Upper lobe of left lung (tissue), 6 donors: ENCODE results near the gene DIAPH2. TPM values are rescaled to one million over a fixed set of nuclear protein-coding genes. Genes with fewer than 3 reads are reported as not detected.

Experiments used
- ATAC-seq, 2 donors: fragments of 200-7000 bp; cut with Tn5 transposase; one replicate each; pipeline ENCODE4 v1.9.1; 2022; ENCODE audit warnings: mild to moderate bottlenecking in 2 of 2, moderate library complexity in 2 of 2; ENCODE audit not compliant: low FRiP score in 2 of 2
- DNase-seq, 2 donors: peaks; one replicate each; pipeline ENCODE4 v3.0.0-alpha.2; 2019 to 2020
- H3K27ac ChIP-seq, 4 donors: fragments of 200-600 bp; sonication (generic); one replicate each; pipeline ENCODE4 v1.5.1; 2016 to 2019
- H3K27me3 ChIP-seq, 4 donors: fragments of 200-600 bp; sonication (generic); one replicate each; pipeline ENCODE4 v1.5.1; 2017 to 2019
- H3K36me3 ChIP-seq, 4 donors: fragments of 200-600 bp; sonication (generic); one replicate each; pipeline ENCODE4 v1.5.1; 2016 to 2019
- H3K4me1 ChIP-seq, 4 donors: fragments of 200-600 bp; sonication (generic); one replicate each; pipeline ENCODE4 v1.5.1; 2018 to 2019
- H3K4me3 ChIP-seq, 4 donors: fragments of 200-600 bp; sonication (generic); one replicate each; pipeline ENCODE4 v1.5.1; 2017 to 2019; ENCODE audit warnings: mild to moderate bottlenecking in 2 of 4, moderate library complexity in 1 of 4
- H3K9me3 ChIP-seq, 4 donors: fragments of 200-600 bp; sonication (generic); one replicate each; pipeline ENCODE4 v1.5.1; 2018 to 2019
- CTCF ChIP-seq, 6 experiments: fragments of 450-650 bp in 4 of 6; fragments of 200-600 bp in 2 of 6; sonication (generic) in 2 of 6; IDR thresholded peaks; one replicate each; pipeline ENCODE4 v1.5.1; 2016 to 2019; ENCODE audit warnings: antibody characterized with exemption in 6 of 6
- EP300 ChIP-seq, 4 donors: sonication (generic); formaldehyde crosslinking; IDR thresholded peaks; one replicate each; pipeline ENCODE4 v1.5.1; 2017; ENCODE audit warnings: antibody characterized with exemption in 4 of 4, control low read depth in 2 of 4
- POLR2A ChIP-seq, 4 donors: fragments of 450-650 bp; IDR thresholded peaks; one replicate each; pipeline ENCODE4 v1.5.1; 2016 to 2017; ENCODE audit warnings: antibody characterized with exemption in 4 of 4, mild to moderate bottlenecking in 2 of 4
- POLR2AphosphoS5 ChIP-seq, 2 donors: sonication (generic); formaldehyde crosslinking; IDR thresholded peaks; one replicate each; pipeline ENCODE4 v1.5.1; 2017; ENCODE audit warnings: antibody characterized with exemption in 2 of 2
- WGBS, 2 donors: methylation state at CpG; one replicate each; pipeline ENCODE4 v1.1.5; 2017 to 2018; 5-methylcytosine and 5-hydroxymethylcytosine counted together
- total RNA-seq, 6 donors: library from RNA; depleted of rRNA in 4 of 6; stranded (reverse); fragments of >200 nt in 4 of 6; gene quantifications; one replicate each; pipeline versions ENCODE4 v1.1.0 to v1.2.1, GENCODE V29; 2016 to 2021
- donor health status: DM: no; HTN: no; CAD: no; lungs with moderate emphysema.
- donor health status: DM: no; HTN: yes; CAD: no; lungs with severe emphysema.

Gene DIAPH2
- total RNA-seq, 6 donors from 2014 or later: 22.5 to 107 (median 44.1) TPM

GRCh38 chrX:97268182-97268680, 583.6 kb downstream of the DIAPH2 start:
- Histone ChIP-seq H3K4me1 (no peaks in the 10 kb centered on the region), H3K36me3 (no peaks in the 10 kb centered on the region), H3K4me3 (no peak overlapping the region), H3K27ac (no peak overlapping the region), H3K27me3 (no peaks in the 10 kb centered on the region), H3K9me3 (no peaks in the 10 kb centered on the region)
- ATAC-seq (no peak), DNase-seq (no peak)
- 35 to 63% methylated on average over 2 of the region's 2 CpGs for WGBS, 2 donors
- TF ChIP-seq EP300 (IDR thresholded peaks at IDR 0.05) (no peak), CTCF (IDR thresholded peaks at IDR 0.05) (no peak), POLR2A (IDR thresholded peaks at IDR 0.05) (no peak)

- ATAC-seq: no peak
- TF ChIP-seq EP300 (IDR thresholded peaks at IDR 0.05) (no peak), POLR2AphosphoS5 (IDR thresholded peaks at IDR 0.05) (no peak), POLR2A (IDR thresholded peaks at IDR 0.05) (no peak), CTCF (IDR thresholded peaks at IDR 0.05) (no peak)
- 94 to 98% methylated on average over 9 of the region's 9 CpGs for WGBS, 2 donors
Observed at GRCh38 chrX:97284531-97284930, 599.9 kb downstream of the DIAPH2 start.

GRCh38 chrX:97290199-97290598, 605.6 kb downstream of the DIAPH2 start:
- TF ChIP-seq POLR2AphosphoS5 (IDR thresholded peaks at IDR 0.05) (no peak), POLR2A (IDR thresholded peaks at IDR 0.05) (no peak), EP300 (IDR thresholded peaks at IDR 0.05) (no peak), CTCF (IDR thresholded peaks at IDR 0.05) (no peak)
- ATAC-seq: no peak
- WGBS, 2 donors: 52 to 71% methylated on average over 1 of the region's 1 CpG

More at GRCh38 chrX:97284531-97284930, 599.9 kb downstream of the DIAPH2 start:
- no peak for DNase-seq
- no peak overlapping the region for H3K27ac ChIP-seq
- no peaks in the 10 kb centered on the region for H3K36me3 ChIP-seq
- no peak overlapping the region for H3K4me3 ChIP-seq
- H3K27me3 ChIP-seq: no peaks in the 10 kb centered on the region
- H3K4me1 ChIP-seq: no peaks in the 10 kb centered on the region
- no peaks in the 10 kb centered on the region for H3K9me3 ChIP-seq

GRCh38 chrX:97294041-97294440, 609.4 kb downstream of the DIAPH2 start:
- Histone ChIP-seq H3K9me3 (no peaks in the 10 kb centered on the region), H3K4me1 (no peaks in the 10 kb centered on the region), H3K36me3 (no peaks in the 10 kb centered on the region), H3K27ac (no peak overlapping the region), H3K27me3 (no peaks in the 10 kb centered on the region), H3K4me3 (no peak overlapping the region)
- no peak for DNase-seq
- no peak for TF ChIP-seq EP300 (IDR thresholded peaks at IDR 0.05)
- TF ChIP-seq POLR2AphosphoS5 (IDR thresholded peaks at IDR 0.05): no peak
- TF ChIP-seq POLR2A (IDR thresholded peaks at IDR 0.05): no peak
- TF ChIP-seq CTCF (IDR thresholded peaks at IDR 0.05): no peak
- 67 to 79% methylated on average over 4 of the region's 4 CpGs for WGBS, 2 donors
- ATAC-seq: no peak

More at GRCh38 chrX:97290199-97290598, 605.6 kb downstream of the DIAPH2 start:
- H3K27me3 ChIP-seq: no peaks in the 10 kb centered on the region
- no peaks in the 10 kb centered on the region for H3K9me3 ChIP-seq
- H3K4me3 ChIP-seq: no peak overlapping the region
- no peaks in the 10 kb centered on the region for H3K4me1 ChIP-seq
- no peaks in the 10 kb centered on the region for H3K36me3 ChIP-seq
- DNase-seq: no peak
- no peak overlapping the region for H3K27ac ChIP-seq

GRCh38 chrX:97295954-97296353, 611.3 kb downstream of the DIAPH2 start:
- Histone ChIP-seq H3K27me3 (no peaks in the 10 kb centered on the region), H3K36me3 (no peaks in the 10 kb centered on the region), H3K9me3 (no peaks in the 10 kb centered on the region), H3K4me3 (no peak overlapping the region), H3K4me1 (no peaks in the 10 kb centered on the region), H3K27ac (no peak overlapping the region)
- ATAC-seq: no peak
- WGBS, 2 donors: 89 to 90% methylated on average over 2 of the region's 2 CpGs
- no peak for DNase-seq
- TF ChIP-seq CTCF (IDR thresholded peaks at IDR 0.05) (no peak), POLR2AphosphoS5 (IDR thresholded peaks at IDR 0.05) (no peak), POLR2A (IDR thresholded peaks at IDR 0.05) (no peak), EP300 (IDR thresholded peaks at IDR 0.05) (no peak)
